Loucy (cell line): Measurements from ENCODE around the gene YWHAQ.
"Not testable (repeated sequence)": the region's sequence is repeated elsewhere in the genome, so short reads cannot be mapped to it uniquely, and the experiment has no call there.

ENCODE experiments used
- H2AFZ ChIP-seq: fragments of 200-600 bp; sonication (generic); 2 replicates; pipeline ENCODE4 v1.6.0; 2016; ENCODE audit warnings: antibody characterized with exemption, mild to moderate bottlenecking, low read length, moderate library complexity
- H3F3A ChIP-seq: fragments of 200-600 bp; 2 replicates; pipeline ENCODE4 v1.6.0; 2016; ENCODE audit warnings: antibody characterized with exemption, low read depth, mild to moderate bottlenecking
- H3K27me3 ChIP-seq: fragments of 200-600 bp; sonication (generic); 2 replicates; pipeline ENCODE4 v1.6.1; 2014; ENCODE audit warnings: low read length, mild to moderate bottlenecking; ENCODE audit not compliant: insufficient read depth, poor library complexity, severe bottlenecking
- H3K36me3 ChIP-seq: fragments of 200-600 bp; sonication (generic); 2 replicates; pipeline ENCODE4 v1.6.1; 2016; ENCODE audit warnings: low read length; ENCODE audit not compliant: insufficient read depth
- H3K4me1 ChIP-seq: fragments of 200-600 bp; sonication (generic); 2 replicates; pipeline ENCODE4 v1.5.1; 2014; ENCODE audit warnings: low read length, mild to moderate bottlenecking; ENCODE audit not compliant: insufficient read depth, poor library complexity, severe bottlenecking
- H3K4me2 ChIP-seq: fragments of 200-600 bp; sonication (generic); 2 replicates; pipeline ENCODE4 v1.6.0; 2014; ENCODE audit warnings: antibody characterized with exemption, low read length, low read depth, mild to moderate bottlenecking; ENCODE audit not compliant: poor library complexity, severe bottlenecking
- H3K4me3 ChIP-seq: fragments of 200-600 bp; sonication (generic); 2 replicates; pipeline ENCODE4 v1.5.1; 2014; ENCODE audit warnings: low read length, mild to moderate bottlenecking, mixed read lengths; ENCODE audit not compliant: poor library complexity, severe bottlenecking
- H3K79me2 ChIP-seq: fragments of 200-600 bp; sonication (generic); 2 replicates; pipeline ENCODE4 v1.6.1; 2014; ENCODE audit warnings: low read length; ENCODE audit not compliant: insufficient read depth
- H3K9ac ChIP-seq: fragments of 200-600 bp; sonication (generic); 2 replicates; pipeline ENCODE4 v1.6.0; 2014; ENCODE audit warnings: mild to moderate bottlenecking, low read depth, low read length, moderate library complexity; ENCODE audit not compliant: poor library complexity, severe bottlenecking
- H3K9me2 ChIP-seq: fragments of 200-600 bp; sonication (generic); replicated peaks from 2 replicates; pipeline ENCODE4 v1.6.1; 2016; ENCODE audit warnings: low read depth, low read length, mixed read lengths
- H3K9me3 ChIP-seq: fragments of 200-600 bp; sonication (generic); 2 replicates; pipeline ENCODE4 v1.6.1; 2014; ENCODE audit warnings: mild to moderate bottlenecking, antibody characterized with exemption, low read length, low read depth; ENCODE audit not compliant: insufficient read depth
- H4K20me1 ChIP-seq: fragments of 200-600 bp; sonication (generic); 2 replicates; pipeline ENCODE4 v1.6.0; 2014; ENCODE audit warnings: antibody characterized with exemption, low read length, mild to moderate bottlenecking; ENCODE audit not compliant: insufficient read depth, poor library complexity, severe bottlenecking
- CTCF ChIP-seq: fragments of 200-600 bp; sonication (generic); conservative IDR thresholded peaks from 2 replicates; pipeline ENCODE4 v1.5.1; 2014; ENCODE audit warnings: mild to moderate bottlenecking, antibody characterized with exemption, low read length
- EZH2phosphoT487 ChIP-seq: fragments of 200-600 bp; IDR thresholded peaks from 2 replicates; pipeline ENCODE4 v1.6.1; 2018; ENCODE audit warnings: antibody characterized with exemption, mild to moderate bottlenecking, moderate library complexity, borderline replicate concordance

The YWHAQ gene

GRCh38 chr2:9627310-9627709 lies 3.5 kb downstream of the YWHAQ start:
- no peak for TF ChIP-seq CTCF
- no peak for TF ChIP-seq EZH2phosphoT487
- H4K20me1 ChIP-seq = peaks cover 80% of the 10 kb centered on the region
- no peaks in the 10 kb centered on the region for H3K27me3 ChIP-seq
- H3K9ac ChIP-seq = peak overlapping the region; percentile 87
- peaks cover 28% of the 10 kb centered on the region for H3K36me3 ChIP-seq
- no peak overlapping the region for H2AFZ ChIP-seq
- no peaks in the 10 kb centered on the region for H3K9me2 ChIP-seq
- H3K4me3 ChIP-seq = peak overlapping the region; percentile 96
- no peaks in the 10 kb centered on the region for H3F3A ChIP-seq
- H3K9me3 ChIP-seq = peaks cover 5% of the 10 kb centered on the region; the same call in 1 of the 2 replicates
- peak overlapping the region; percentile 97 for H3K4me2 ChIP-seq
- H3K4me1 ChIP-seq = peaks cover 63% of the 10 kb centered on the region
- H3K79me2 ChIP-seq = peaks cover 80% of the 10 kb centered on the region

- peaks cover 100% of the 10 kb centered on the region for H4K20me1 ChIP-seq
- TF ChIP-seq EZH2phosphoT487 (no peak), CTCF (no peak)
- H3K36me3 ChIP-seq = peaks cover 30% of the 10 kb centered on the region
These were observed 7.6 kb downstream of the YWHAQ start for GRCh38 chr2:9623151-9623550.

GRCh38 chr2:9621655-9622054 lies 9.1 kb downstream of the YWHAQ start:
- Histone ChIP-seq H3K79me2 (peaks cover 100% of the 10 kb centered on the region), H4K20me1 (peaks cover 99% of the 10 kb centered on the region), H3K36me3 (peaks cover 29% of the 10 kb centered on the region; the same call in 1 of the 2 replicates), H3K4me1 (peaks cover 64% of the 10 kb centered on the region), H3K4me2 (peak overlapping the region; percentile 97), H3K4me3 (peak overlapping the region; percentile 24)
- H2AFZ ChIP-seq, H3K27me3 ChIP-seq, H3F3A ChIP-seq, H3K9me3 ChIP-seq, H3K9ac ChIP-seq, H3K9me2 ChIP-seq: not testable (repeated sequence)

More at GRCh38 chr2:9623151-9623550, 7.6 kb downstream of the YWHAQ start:
- H3K27me3 ChIP-seq = no peaks in the 10 kb centered on the region
- H3K4me1 ChIP-seq = peaks cover 73% of the 10 kb centered on the region
- no peak overlapping the region for H2AFZ ChIP-seq
- no peak overlapping the region for H3K9ac ChIP-seq
- H3K4me3 ChIP-seq = peak overlapping the region; percentile 26
- no peaks in the 10 kb centered on the region for H3K9me3 ChIP-seq
- H3K4me2 ChIP-seq = peak overlapping the region; percentile 97
- H3F3A ChIP-seq = 0 out of 2 replicates have a peak, but pooled peaks cover 3% of the 10 kb centered on the region
- no peaks in the 10 kb centered on the region for H3K9me2 ChIP-seq
- H3K79me2 ChIP-seq = peaks cover 100% of the 10 kb centered on the region

- H3K4me3 ChIP-seq = peak overlapping the region; percentile 54
- H3K4me2 ChIP-seq = peak overlapping the region; percentile 69
- no peaks in the 10 kb centered on the region for H3K27me3 ChIP-seq
- peaks cover 100% of the 10 kb centered on the region for H3K79me2 ChIP-seq
- H4K20me1 ChIP-seq = peaks cover 99% of the 10 kb centered on the region
- H3K36me3 ChIP-seq = peaks cover 48% of the 10 kb centered on the region; the same call in 1 of the 2 replicates
- 0 out of 2 replicates have a peak, but pooled peaks cover 3% of the 10 kb centered on the region for H3F3A ChIP-seq
- H2AFZ ChIP-seq = no peak overlapping the region
- no peaks in the 10 kb centered on the region for H3K9me3 ChIP-seq
- no peaks in the 10 kb centered on the region for H3K9me2 ChIP-seq
- peak overlapping the region; percentile 6 for H3K9ac ChIP-seq
- no peak for TF ChIP-seq CTCF
- no peak for TF ChIP-seq EZH2phosphoT487
- H3K4me1 ChIP-seq = peaks cover 49% of the 10 kb centered on the region
These were observed 12.4 kb downstream of the YWHAQ start for GRCh38 chr2:9618410-9618809.
